ENCODE measurements around the gene STRBP. TPM values are rescaled to one million over a fixed set of nuclear protein-coding genes. Genes with fewer than 3 reads are reported as not detected.

The STRBP gene
- total RNA-seq, 2 donors from 2014 or later = 30.1 to 42.5 TPM

DNA sequence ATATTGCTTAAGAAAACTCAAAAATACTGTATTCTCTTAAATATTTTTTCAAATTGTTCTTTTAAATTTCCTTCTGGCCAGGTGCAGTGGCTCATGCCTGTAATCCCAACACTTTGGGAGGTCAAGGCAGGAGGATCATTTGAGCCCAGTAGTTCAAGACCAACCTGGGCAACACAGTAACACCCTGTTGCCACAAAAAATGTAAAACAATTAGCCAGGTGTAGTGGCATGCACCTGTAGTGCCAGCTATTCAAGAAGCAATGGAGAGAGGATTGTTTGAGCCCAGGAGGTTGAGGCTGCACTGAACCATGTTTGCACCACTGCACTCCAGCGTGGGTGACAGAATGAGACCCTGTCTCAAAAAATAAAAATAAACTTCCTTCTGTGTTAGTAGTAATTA, 94.3 kb downstream of the STRBP start:
- H3K4me1 Mint-ChIP-seq = no peaks in the 10 kb centered on the region
- no peaks in the 10 kb centered on the region for H3K9me3 Mint-ChIP-seq
- ATAC-seq (replicated peaks) = no peak
- no peaks in the 10 kb centered on the region for H3K27me3 Mint-ChIP-seq
- no peak overlapping the region for H3K4me3 Mint-ChIP-seq
- peaks cover 45% of the 10 kb centered on the region for H3K36me3 Mint-ChIP-seq (ENCODE audit: low read depth)
- H3K27ac Mint-ChIP-seq = no peak overlapping the region

- ATAC-seq (replicated peaks) = no peak
- Mint-ChIP-seq H3K27me3 (no peaks in the 10 kb centered on the region), H3K36me3 (ENCODE audit: low read depth) (peaks cover 52% of the 10 kb centered on the region), H3K4me1 (no peaks in the 10 kb centered on the region), H3K4me3 (no peak overlapping the region), H3K9me3 (no peaks in the 10 kb centered on the region), H3K27ac (no peak overlapping the region)
Measured at GRCh38 chr9:123169926-123170325, 98.5 kb downstream of the STRBP start.

DNA sequence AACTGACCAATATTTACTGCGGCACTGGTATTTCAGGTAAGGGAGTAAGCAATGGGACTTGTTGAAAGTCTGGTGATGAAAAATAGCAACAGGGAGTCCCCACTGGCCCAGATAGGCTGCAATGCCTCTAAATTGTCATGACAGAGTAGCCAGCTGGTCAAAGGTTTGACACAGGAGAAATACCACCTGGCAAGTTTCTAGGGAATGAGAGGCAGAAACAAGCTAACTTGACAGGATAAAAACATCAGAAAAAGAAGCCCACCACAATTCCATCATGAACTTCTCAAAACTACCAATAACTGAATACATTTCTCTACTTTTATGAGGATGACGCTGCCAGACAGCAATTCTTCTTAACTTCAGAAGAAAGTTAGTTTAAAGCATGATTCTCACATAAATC, 99.8 kb downstream of the STRBP start:
- H3K36me3 Mint-ChIP-seq (ENCODE audit: low read depth) = peaks cover 49% of the 10 kb centered on the region
- no peaks in the 10 kb centered on the region for H3K4me1 Mint-ChIP-seq
- ATAC-seq (replicated peaks) = no peak
- H3K27me3 Mint-ChIP-seq = no peaks in the 10 kb centered on the region
- H3K4me3 Mint-ChIP-seq = no peak overlapping the region
- H3K9me3 Mint-ChIP-seq = no peaks in the 10 kb centered on the region
- no peak overlapping the region for H3K27ac Mint-ChIP-seq

- no peak overlapping the region for H3K27ac Mint-ChIP-seq
- no peaks in the 10 kb centered on the region for H3K27me3 Mint-ChIP-seq
- peaks cover 38% of the 10 kb centered on the region for H3K36me3 Mint-ChIP-seq (ENCODE audit: low read depth)
- no peak for ATAC-seq (replicated peaks)
- no peaks in the 10 kb centered on the region for H3K9me3 Mint-ChIP-seq
- no peaks in the 10 kb centered on the region for H3K4me1 Mint-ChIP-seq
- no peak overlapping the region for H3K4me3 Mint-ChIP-seq
Measured at GRCh38 chr9:123167474-123167873, 100.9 kb downstream of the STRBP start.

- no peaks in the 10 kb centered on the region for H3K4me1 Mint-ChIP-seq
- H3K27me3 Mint-ChIP-seq = no peaks in the 10 kb centered on the region
- H3K4me3 Mint-ChIP-seq = no peak overlapping the region
- H3K36me3 Mint-ChIP-seq (ENCODE audit: low read depth) = peaks cover 22% of the 10 kb centered on the region
- no peak overlapping the region for H3K27ac Mint-ChIP-seq
- no peak for ATAC-seq (replicated peaks)
- no peaks in the 10 kb centered on the region for H3K9me3 Mint-ChIP-seq
Measured at GRCh38 chr9:123165813-123166212, 102.6 kb downstream of the STRBP start.

- Mint-ChIP-seq H3K36me3 (ENCODE audit: low read depth) (peaks cover 20% of the 10 kb centered on the region), H3K27ac (no peak overlapping the region), H3K4me3 (no peak overlapping the region), H3K4me1 (no peaks in the 10 kb centered on the region), H3K9me3 (no peaks in the 10 kb centered on the region), H3K27me3 (no peaks in the 10 kb centered on the region)
- no peak for ATAC-seq (replicated peaks)
Measured at GRCh38 chr9:123164285-123164684, 104.1 kb downstream of the STRBP start.

DNA sequence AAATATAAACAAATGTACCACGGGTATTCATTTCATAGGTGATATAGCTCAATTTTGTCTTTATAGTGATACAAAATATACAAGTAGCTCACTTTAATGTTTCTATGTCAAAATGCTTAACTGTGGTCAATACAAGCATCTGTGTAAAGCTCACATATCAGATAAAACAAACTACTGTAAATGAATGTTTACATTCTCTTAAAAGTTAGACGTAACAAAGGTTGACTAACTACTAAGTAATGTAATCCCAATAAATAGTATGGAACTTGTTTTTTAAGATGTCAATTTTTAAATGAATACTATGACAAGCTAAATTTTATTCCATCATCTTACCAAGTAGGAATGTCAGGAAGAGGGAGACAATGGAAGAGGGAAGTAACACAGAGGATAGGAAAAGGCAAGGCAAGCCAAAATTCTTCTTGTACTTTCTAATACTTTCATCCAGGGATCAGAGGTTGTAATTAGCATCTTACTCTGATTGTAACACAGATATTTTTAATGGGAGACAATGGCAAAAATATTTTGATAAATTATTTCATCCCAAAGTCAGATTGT, 105.5 kb downstream of the STRBP start:
- Mint-ChIP-seq H3K27ac (no peak overlapping the region), H3K4me3 (no peak overlapping the region), H3K4me1 (no peaks in the 10 kb centered on the region), H3K36me3 (ENCODE audit: low read depth) (peaks cover 19% of the 10 kb centered on the region), H3K27me3 (no peaks in the 10 kb centered on the region), H3K9me3 (no peaks in the 10 kb centered on the region)
- no peak for ATAC-seq (replicated peaks)

- no peak for ATAC-seq (replicated peaks)
- Mint-ChIP-seq H3K27ac (no peak overlapping the region), H3K27me3 (no peaks in the 10 kb centered on the region), H3K4me1 (no peaks in the 10 kb centered on the region), H3K4me3 (no peak overlapping the region), H3K9me3 (no peaks in the 10 kb centered on the region), H3K36me3 (ENCODE audit: low read depth) (peaks cover 24% of the 10 kb centered on the region)
Measured at GRCh38 chr9:123162360-123162759, 106.0 kb downstream of the STRBP start.

DNA sequence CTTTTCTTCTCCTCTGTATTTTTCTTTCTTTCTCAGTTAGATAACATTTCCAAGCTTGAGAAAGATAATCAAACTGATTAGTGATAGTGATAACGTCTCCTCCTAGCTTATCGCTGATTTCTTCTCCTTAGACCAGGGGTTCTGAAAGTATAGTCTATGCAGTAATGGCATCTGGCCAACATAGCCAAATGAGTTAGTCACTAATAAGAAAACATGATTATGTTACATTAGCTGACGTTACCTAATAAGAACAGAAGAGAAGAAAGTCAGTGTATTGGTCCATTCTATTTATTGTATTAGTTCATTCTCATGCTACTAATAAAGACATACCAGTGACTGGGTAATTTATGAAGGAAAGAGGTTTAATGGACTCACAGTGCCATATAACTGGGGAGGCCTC, 111.2 kb downstream of the STRBP start:
- Mint-ChIP-seq H3K27me3 (no peaks in the 10 kb centered on the region), H3K4me1 (no peaks in the 10 kb centered on the region), H3K27ac (no peak overlapping the region), H3K36me3 (ENCODE audit: low read depth) (peaks cover 23% of the 10 kb centered on the region), H3K4me3 (no peak overlapping the region), H3K9me3 (no peaks in the 10 kb centered on the region)
- ATAC-seq (replicated peaks) = no peak

GRCh38 chr9:123150708-123151503, 117.5 kb downstream of the STRBP start:
- no peak overlapping the region for H3K4me3 Mint-ChIP-seq
- H3K36me3 Mint-ChIP-seq (ENCODE audit: low read depth) = peaks cover 29% of the 10 kb centered on the region
- H3K27ac Mint-ChIP-seq = no peak overlapping the region
- ATAC-seq (replicated peaks) = no peak
- no peaks in the 10 kb centered on the region for H3K4me1 Mint-ChIP-seq
- H3K9me3 Mint-ChIP-seq = no peaks in the 10 kb centered on the region
- H3K27me3 Mint-ChIP-seq = no peaks in the 10 kb centered on the region

DNA sequence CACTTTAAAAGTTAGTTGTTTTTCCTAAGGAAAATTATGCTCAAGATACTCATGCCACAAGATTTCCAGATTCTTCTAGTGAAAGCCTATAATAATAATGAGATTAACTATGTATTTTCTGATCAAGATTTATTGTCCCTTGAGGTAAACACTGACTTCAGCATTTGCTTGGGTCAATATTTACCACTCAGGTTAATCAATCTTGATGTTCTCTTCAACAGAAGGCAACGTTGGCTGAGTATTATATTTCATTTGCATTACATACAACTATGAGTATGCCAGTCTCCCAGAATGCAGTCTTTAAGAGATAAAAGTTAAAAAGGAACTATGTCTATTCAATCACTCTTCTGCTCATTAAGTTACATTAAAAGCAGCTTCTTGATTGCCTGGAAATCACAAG, 119.3 kb downstream of the STRBP start:
- peaks cover 35% of the 10 kb centered on the region for H3K36me3 Mint-ChIP-seq (ENCODE audit: low read depth)
- H3K27me3 Mint-ChIP-seq = no peaks in the 10 kb centered on the region
- H3K4me3 Mint-ChIP-seq = no peak overlapping the region
- H3K4me1 Mint-ChIP-seq = no peaks in the 10 kb centered on the region
- no peak for ATAC-seq (replicated peaks)
- no peak overlapping the region for H3K27ac Mint-ChIP-seq
- H3K9me3 Mint-ChIP-seq = no peaks in the 10 kb centered on the region

- H3K36me3 Mint-ChIP-seq (ENCODE audit: low read depth) = peaks cover 32% of the 10 kb centered on the region
- no peaks in the 10 kb centered on the region for H3K9me3 Mint-ChIP-seq
- no peak for ATAC-seq (replicated peaks)
- H3K27me3 Mint-ChIP-seq = no peaks in the 10 kb centered on the region
- H3K27ac Mint-ChIP-seq = no peak overlapping the region
- H3K4me3 Mint-ChIP-seq = no peak overlapping the region
- H3K4me1 Mint-ChIP-seq = no peaks in the 10 kb centered on the region
Measured at GRCh38 chr9:123138163-123138562, 130.2 kb downstream of the STRBP start.

GRCh38 chr9:123135430-123135829, 133.0 kb downstream of the STRBP start:
- Mint-ChIP-seq H3K4me1 (no peaks in the 10 kb centered on the region), H3K36me3 (ENCODE audit: low read depth) (peaks cover 32% of the 10 kb centered on the region), H3K27me3 (no peaks in the 10 kb centered on the region), H3K9me3 (no peaks in the 10 kb centered on the region), H3K27ac (no peak overlapping the region), H3K4me3 (no peak overlapping the region)
- ATAC-seq (replicated peaks) = no peak

DNA sequence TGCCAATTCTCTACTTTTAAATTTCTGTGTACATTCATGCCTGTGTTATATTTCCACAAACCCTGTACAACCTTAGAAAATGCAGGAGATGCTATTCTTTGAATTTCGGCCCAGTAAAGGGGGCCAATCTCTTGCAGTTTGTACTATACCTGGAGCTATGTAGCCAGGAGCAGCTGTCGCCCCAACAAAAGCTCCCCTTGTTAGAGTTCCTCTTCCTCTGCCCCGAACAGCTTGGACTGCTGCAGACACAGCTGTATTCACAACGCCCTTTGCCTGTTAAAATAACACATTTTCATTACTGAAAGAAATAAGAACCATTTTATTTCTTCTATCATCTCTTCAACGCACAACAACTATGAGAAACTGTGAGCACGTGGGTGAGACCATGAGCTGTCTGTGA, 135.7 kb downstream of the STRBP start:
- H3K9me3 Mint-ChIP-seq = no peaks in the 10 kb centered on the region
- no peak for ATAC-seq (replicated peaks)
- H3K27ac Mint-ChIP-seq = no peak overlapping the region
- H3K4me3 Mint-ChIP-seq = no peak overlapping the region
- H3K36me3 Mint-ChIP-seq (ENCODE audit: low read depth) = peaks cover 25% of the 10 kb centered on the region
- no peaks in the 10 kb centered on the region for H3K27me3 Mint-ChIP-seq
- no peaks in the 10 kb centered on the region for H3K4me1 Mint-ChIP-seq

DNA sequence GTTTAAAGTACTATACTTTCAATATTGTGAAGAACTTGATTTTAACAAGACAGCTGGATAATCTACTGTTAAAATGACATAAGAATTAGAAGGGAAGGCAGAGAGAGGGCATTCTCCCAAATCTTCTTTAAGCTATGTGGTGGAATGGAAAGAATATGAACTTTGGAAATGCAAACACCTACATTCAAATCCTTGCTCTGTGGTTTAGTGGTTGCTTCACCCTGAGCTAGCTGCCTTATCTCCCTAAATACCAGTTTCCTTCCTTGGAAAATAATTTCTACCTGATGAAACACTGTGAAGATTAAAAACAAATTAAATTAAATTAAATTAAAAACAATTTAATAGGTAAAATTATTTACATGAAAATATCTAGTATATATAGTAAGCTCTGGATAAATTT, 136.4 kb downstream of the STRBP start:
- Mint-ChIP-seq H3K27ac (no peak overlapping the region), H3K4me1 (no peaks in the 10 kb centered on the region), H3K4me3 (no peak overlapping the region), H3K36me3 (ENCODE audit: low read depth) (peaks cover 29% of the 10 kb centered on the region), H3K27me3 (no peaks in the 10 kb centered on the region), H3K9me3 (no peaks in the 10 kb centered on the region)
- no peak for ATAC-seq (replicated peaks)

All from activated T-helper 17 cell treated with anti-CD3 and anti-CD28 coated beads, Interleukin-2, amount 50 U/mL, for 72 hours (primary cell).